Muscle of back (tissue), 11 donors: ENCODE data around the gene HID1. TPM values are rescaled to one million over a fixed set of nuclear protein-coding genes. Genes with fewer than 3 reads are reported as not detected.
"Not testable (repeated sequence)": the region's sequence is repeated elsewhere in the genome, so short reads cannot be mapped to it uniquely, and the experiment has no call there.

ENCODE experiments used
- DNase-seq, 3 donors: peaks; one replicate each; pipeline versions ENCODE4 v3.0.0 to v3.0.0-alpha.2; 2013
- polyA plus RNA-seq, 10 donors: library from polyadenylated mRNA; unstranded; fragments of 120-200 nt; gene quantifications; one replicate each; pipeline ENCODE4 v1.2.1, GENCODE V29; 2013; ENCODE audit not compliant: insufficient read length in 10 of 10

HID1 gene
- polyA plus RNA-seq, 10 donors = 4.6 to 7.6 (median 5.9) TPM

DNA sequence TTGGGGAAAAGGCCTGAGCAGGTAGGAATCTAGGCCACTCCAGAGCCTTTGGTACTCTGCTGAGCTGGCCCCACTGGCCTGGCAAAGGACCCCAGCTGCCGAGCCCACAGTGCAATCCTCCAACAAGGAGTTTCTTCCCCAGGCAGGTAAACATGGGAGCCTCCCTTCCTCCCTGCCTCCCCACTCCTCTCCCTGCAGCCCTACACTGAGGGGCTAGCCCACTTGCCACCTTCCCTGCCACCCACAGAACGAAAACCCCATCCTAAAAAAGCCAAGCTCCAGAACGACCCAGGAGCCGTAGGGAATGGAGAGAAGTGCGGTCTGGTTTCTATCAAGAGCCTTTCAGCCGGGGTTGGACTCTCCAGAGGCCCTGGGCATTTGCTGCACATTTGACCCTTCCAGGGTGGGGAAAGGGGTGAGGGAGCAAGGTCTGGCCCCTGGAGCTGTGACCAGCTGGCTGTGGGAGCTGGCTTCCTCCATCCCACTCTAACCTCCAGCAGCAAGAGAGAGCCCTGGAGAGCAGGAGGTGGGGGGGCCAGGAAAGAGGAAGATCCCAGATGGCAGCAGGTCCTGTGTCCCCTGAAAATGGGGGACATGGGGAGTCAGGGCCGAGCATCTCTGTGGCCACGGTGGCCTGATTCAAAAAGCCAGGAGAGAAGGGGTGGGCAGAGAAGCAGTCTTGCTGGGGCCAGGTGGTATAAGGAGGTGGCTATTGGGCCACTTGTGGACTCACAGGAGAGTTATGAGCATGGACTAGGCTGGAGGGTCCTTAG is 1.3 kb downstream of the HID1 start:
- DNase-seq = no peak

DNA sequence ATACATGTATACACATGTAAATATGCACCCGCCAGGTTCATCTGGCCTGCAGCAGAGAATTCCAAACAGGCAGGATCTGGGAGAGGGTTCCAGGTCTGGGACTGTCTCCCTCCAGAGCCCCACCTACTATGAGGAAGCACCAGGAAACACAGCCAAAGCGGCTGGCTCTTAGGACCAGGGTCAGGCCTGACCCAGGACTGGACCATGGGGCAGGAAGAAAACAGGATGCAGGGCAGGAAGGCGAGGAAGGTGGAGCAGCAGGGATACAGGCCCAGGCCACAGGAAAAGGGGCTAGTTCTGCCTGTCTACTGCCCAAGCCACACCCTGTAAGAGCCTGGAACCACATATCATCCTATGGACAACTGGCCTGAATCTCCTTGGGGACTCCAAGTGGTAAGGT is 2.2 kb downstream of the HID1 start:
- DNase-seq = no peak

DNA sequence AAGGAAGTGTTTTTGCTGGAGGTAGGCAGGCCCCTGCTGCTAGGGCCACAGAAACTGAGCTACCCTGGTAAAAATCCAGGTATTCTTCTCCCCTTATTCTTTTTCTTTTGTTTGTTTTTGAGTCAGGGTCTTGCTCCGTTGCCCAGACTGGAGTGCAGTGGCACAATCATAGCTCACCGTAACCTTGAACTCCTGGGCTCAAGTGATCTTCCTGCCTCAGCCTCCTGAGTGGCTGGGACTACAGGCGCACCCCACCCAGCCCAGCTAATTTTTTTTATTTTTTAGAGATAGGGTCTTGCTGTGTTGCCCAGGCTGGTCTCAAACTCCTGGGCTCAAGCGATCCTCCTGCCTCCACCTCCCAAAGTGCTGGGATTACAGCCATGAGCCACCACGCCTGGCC is 3.1 kb downstream of the HID1 start:
- DNase-seq = not testable (repeated sequence)

DNA sequence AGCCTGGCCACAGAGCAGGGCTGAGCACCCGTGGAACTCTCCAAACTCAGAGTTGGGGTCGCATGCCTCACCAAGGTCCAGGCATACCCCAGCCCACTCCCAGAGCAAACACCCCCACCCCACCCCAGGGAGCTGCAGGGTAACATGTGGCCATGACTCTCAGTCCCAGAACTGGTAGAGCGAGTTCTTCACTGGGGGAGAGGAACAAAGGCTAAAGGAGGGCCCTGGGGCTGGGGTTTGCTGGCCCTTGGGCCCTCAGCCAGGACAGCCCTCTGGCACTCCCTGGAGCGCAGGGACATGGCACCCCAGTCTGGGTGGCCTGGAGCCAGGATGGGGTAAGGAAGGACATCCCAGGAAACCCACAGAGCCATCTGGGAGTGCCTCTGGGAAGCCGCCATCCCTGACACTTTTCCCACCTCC is 4.2 kb downstream of the HID1 start:
- DNase-seq = no peak

GRCh38 chr17:74964988-74965622 is 7.5 kb downstream of the HID1 start:
- DNase-seq = no peak

GRCh38 chr17:74964246-74964761 is 8.3 kb downstream of the HID1 start:
- no peak for DNase-seq

DNA sequence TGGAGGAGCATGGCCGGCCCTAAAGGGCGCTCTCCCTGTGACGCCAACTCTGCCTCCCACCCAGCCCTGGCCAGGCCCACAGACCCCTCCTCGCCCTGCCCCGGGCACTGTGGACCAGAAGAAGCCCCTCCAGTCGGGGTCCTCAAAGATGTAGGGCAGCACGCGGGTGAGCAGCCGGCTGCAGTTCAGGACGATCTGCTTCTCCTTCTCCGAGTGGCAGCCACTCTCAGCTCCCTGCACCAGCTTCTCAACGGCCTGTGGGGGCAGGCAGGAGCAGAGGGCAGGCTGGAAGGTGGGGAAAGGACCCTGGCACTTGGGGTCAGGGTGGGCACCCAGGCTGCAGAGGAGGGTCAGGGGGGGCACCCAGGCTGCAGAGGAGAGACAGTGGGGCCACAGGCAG is 8.9 kb downstream of the HID1 start:
- DNase-seq = no peak

GRCh38 chr17:74962622-74963394 is 9.8 kb downstream of the HID1 start:
- DNase-seq = no peak

- peak; percentile 84 to 92 (median 91) for DNase-seq
These were observed 10.8 kb downstream of the HID1 start for GRCh38 chr17:74961657-74962350.

- peak in 1 of 3 donors; percentile 17 for DNase-seq
These were observed 11.8 kb downstream of the HID1 start for GRCh38 chr17:74960570-74961342.

DNA sequence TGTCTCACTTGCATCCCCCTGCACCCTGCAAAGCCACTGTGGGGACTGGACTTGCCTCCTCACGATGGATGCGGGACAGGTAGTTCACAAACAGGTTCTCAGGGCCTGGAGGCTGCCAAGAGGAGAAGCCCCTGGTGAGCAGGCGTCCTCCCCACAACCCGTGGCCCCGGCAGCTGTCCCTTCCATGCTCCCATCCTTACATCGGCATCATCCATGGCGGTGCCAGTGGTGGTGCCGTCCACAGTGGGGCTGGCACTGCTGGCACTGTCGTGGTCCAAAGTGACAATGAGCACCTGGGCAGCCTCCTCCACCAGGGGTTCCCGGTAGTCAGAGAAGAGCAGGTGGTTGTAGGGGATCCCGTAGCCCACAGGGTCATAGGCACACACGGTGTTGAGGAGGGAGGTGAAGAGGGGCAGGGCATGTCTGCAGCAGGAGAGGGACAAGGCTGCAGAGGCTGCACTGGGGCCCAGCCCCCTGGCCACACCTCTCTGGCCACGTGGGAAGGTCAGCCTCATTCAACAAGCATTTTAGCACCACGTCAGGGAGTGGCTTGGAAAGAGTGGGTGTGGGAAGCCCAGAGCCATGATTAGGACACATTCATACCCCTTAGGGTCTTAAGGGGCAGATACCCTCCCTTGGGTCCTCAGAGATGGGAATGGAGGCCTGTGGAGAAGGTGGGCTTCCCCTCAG is 12.6 kb downstream of the HID1 start:
- DNase-seq = no peak

DNA sequence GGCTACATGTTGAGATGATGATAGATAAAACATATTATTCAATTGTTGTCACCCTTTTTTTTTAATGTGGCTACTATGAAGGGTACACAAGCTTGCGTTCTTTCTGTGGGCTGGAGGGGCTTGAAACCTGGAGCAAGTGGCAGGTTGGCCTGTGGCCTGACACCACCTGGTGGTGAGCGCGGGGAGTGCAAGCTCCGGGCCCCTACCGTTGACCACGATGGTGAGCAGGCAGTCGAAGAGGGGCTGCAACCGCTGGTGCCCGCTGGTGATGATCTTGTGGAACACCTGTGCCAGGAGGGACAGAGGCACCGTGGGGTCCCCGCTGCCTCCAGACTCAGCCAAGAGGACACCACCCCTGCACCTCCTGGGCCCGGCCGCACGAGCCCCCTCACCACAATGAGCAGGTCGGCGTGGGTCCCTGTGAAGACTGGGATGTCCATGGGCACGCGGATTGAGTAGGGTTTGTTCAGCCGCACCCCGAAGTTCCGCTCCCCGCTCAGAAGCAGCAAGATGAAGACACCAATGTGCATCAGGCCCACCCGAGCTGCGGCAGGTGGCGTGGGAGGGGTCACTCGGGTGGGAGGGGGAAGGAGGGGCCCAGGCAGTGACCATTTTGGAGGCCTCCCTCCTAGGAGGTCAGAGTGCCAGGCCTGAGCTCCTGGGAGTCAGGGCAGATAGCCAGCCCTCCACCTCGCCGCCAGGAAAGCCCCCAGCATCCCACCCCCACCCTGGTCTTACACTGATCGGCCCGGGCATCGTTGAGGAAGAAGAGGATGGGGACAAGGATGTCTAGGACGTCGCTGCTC is 14.4 kb downstream of the HID1 start:
- DNase-seq = peak; percentile 24 to 74 (median 55)

GRCh38 chr17:74956093-74956492 is 16.5 kb downstream of the HID1 start:
- DNase-seq = no peak

GRCh38 chr17:74954665-74955421 is 17.7 kb downstream of the HID1 start:
- DNase-seq = no peak

GRCh38 chr17:74954115-74954514 is 18.4 kb downstream of the HID1 start:
- no peak for DNase-seq

DNA sequence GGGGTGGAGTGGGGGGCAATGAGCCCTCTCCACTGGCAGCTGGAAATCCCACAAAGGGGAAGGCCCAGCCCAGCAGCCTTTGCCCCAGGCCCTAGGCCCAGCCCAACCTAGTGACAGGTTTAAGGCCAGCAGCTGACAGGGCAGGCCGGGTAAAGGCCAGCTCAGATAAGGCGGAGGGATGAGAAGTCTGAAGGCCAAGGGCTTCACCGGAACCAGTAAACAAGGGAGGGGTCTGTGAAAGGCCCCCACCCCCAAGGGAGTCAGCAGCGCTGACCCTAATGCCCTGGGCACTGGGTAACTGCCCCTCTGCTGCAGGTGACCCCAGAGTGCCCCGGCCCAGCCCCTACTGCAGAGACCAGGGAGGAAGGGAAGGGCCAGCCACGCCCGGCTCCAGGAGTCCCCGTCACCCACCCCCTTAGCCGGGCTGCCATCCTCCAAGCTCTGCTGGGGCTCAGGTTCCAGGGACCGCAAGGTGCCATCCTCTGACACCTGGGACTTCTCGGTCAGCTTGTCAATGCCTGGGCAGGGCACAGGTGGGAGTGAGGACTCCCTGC is 19.3 kb downstream of the HID1 start:
- no peak for DNase-seq

GRCh38 chr17:74952431-74953133 is 20.0 kb downstream of the HID1 start:
- no peak for DNase-seq
